ENCODE measurements around the gene IL21. TPM values are rescaled to one million over a fixed set of nuclear protein-coding genes. Genes with fewer than 3 reads are reported as not detected.

Gene IL21
- total RNA-seq, 1 experiment from 2014 or later: not detected

- no peaks in the 10 kb centered on the region for H3K36me3 Mint-ChIP-seq
- H3K4me1 Mint-ChIP-seq: peaks cover 4% of the 10 kb centered on the region; the same call in 1 of the 2 replicates
- no peak for ATAC-seq
- TF ChIP-seq ATF6 (CRISPR knock-in tag; IDR thresholded peaks at IDR 0.05) (no peak), CREM (CRISPR knock-in tag; IDR thresholded peaks at IDR 0.05) (no peak), RORB (CRISPR knock-in tag; IDR thresholded peaks at IDR 0.05) (no peak), ZSCAN18 (CRISPR knock-in tag; IDR thresholded peaks at IDR 0.05) (no peak), IRF2 (CRISPR knock-in tag; IDR thresholded peaks at IDR 0.05; ENCODE audit: borderline replicate concordance, low read depth) (no peak), MLX (CRISPR knock-in tag; IDR thresholded peaks at IDR 0.05) (no peak), ARID4B (CRISPR knock-in tag; IDR thresholded peaks at IDR 0.05; ENCODE audit: borderline replicate concordance) (no peak), AFF4 (CRISPR knock-in tag; IDR thresholded peaks at IDR 0.05; ENCODE audit: borderline replicate concordance) (no peak), SP1 (CRISPR knock-in tag; conservative IDR thresholded peaks at IDR 0.05) (no peak), ZNF121 (CRISPR knock-in tag; IDR thresholded peaks at IDR 0.05) (no peak), SMAD4 (CRISPR knock-in tag; IDR thresholded peaks at IDR 0.05) (no peak), AR (CRISPR knock-in tag; IDR thresholded peaks at IDR 0.05) (no peak), IRF1 (CRISPR knock-in tag; IDR thresholded peaks at IDR 0.05) (no peak), PREB (CRISPR knock-in tag; IDR thresholded peaks at IDR 0.05; ENCODE audit: borderline replicate concordance) (no peak), PRRX2 (CRISPR knock-in tag; IDR thresholded peaks at IDR 0.05) (no peak), STAT6 (CRISPR knock-in tag; conservative IDR thresholded peaks at IDR 0.05; ENCODE audit: low read depth) (no peak)
Measured at GRCh38 chr4:122663291-122663690, 42.4 kb upstream of the IL21 start.

More at GRCh38 chr4:122663291-122663690, 42.4 kb upstream of the IL21 start:
- Mint-ChIP-seq H3K4me3 (no peak overlapping the region), H3K27ac (no peak overlapping the region), H3K9me3 (no peaks in the 10 kb centered on the region), H3K27me3 (ENCODE audit: low read depth) (no peaks in the 10 kb centered on the region; the same call in 1 of the 2 replicates)
- POLR2A ChIA-PET: no interaction called here
- DNase-seq (ENCODE audit: low spot score): no peak
- CTCF ChIA-PET: interaction anchor here (1.0 kb wide), 1 partner anchor 54 kb away, joined by 3 read pairs; no protein-coding TSS in a partner anchor
